Urinary bladder (tissue), 4 donors: ENCODE measurements around the gene RHEX. TPM values are rescaled to one million over a fixed set of nuclear protein-coding genes. Genes with fewer than 3 reads are reported as not detected.
"Not testable (repeated sequence)": the region's sequence is repeated elsewhere in the genome, so short reads cannot be mapped to it uniquely, and the experiment has no call there.

Experiments used
- DNase-seq: peaks from one replicate; pipeline ENCODE4 v3.0.0-alpha.2; 2015; ENCODE audit errors: extremely low spot score
- H3K27ac ChIP-seq: one replicate; pipeline ENCODE4 v1.5.1; 2013; ENCODE audit warnings: low read depth, mild to moderate bottlenecking, moderate library complexity
- H3K36me3 ChIP-seq: one replicate; pipeline ENCODE4 v1.6.1; 2013; ENCODE audit warnings: mild to moderate bottlenecking, moderate library complexity; ENCODE audit not compliant: insufficient read depth
- H3K4me1 ChIP-seq: one replicate; pipeline ENCODE4 v1.6.1; 2013; ENCODE audit warnings: mild to moderate bottlenecking, moderate library complexity; ENCODE audit not compliant: insufficient read depth
- H3K4me3 ChIP-seq: one replicate; pipeline ENCODE4 v1.5.1; 2013; ENCODE audit warnings: low read depth, low read length
- WGBS: extraction: QIAGEN DNeasy Blood & Tissue Kit; methylation state at CpG from one replicate; pipeline ENCODE4 v1.1.7; 2013; 5-methylcytosine and 5-hydroxymethylcytosine counted together
- polyA plus RNA-seq: library from polyadenylated mRNA; stranded (reverse); fragments of 200-250 nt; gene quantifications from one replicate; pipeline ENCODE4 v1.2.3, GENCODE V29; 2013
- total RNA-seq: library from RNA; depleted of rRNA; stranded (reverse); fragments of >200 nt; gene quantifications from one replicate; pipeline ENCODE4 v1.2.3, GENCODE V29; 2014
- donor health status: healthy with polysubstance abuse.
- donor health status: healthy.

RHEX gene
- total and polyA plus RNA-seq, 2 donors = 8.5 to 12.5 TPM

GRCh38 chr1:206039046-206039973 lies 13.7 kb upstream of the RHEX start:
- no peak overlapping the region for H3K4me3 ChIP-seq
- no peaks in the 10 kb centered on the region for H3K4me1 ChIP-seq
- no peak overlapping the region for H3K27ac ChIP-seq
- WGBS = 43% methylated on average over 7 of the region's 7 CpGs
- DNase-seq = no peak
- no peaks in the 10 kb centered on the region for H3K36me3 ChIP-seq

DNA sequence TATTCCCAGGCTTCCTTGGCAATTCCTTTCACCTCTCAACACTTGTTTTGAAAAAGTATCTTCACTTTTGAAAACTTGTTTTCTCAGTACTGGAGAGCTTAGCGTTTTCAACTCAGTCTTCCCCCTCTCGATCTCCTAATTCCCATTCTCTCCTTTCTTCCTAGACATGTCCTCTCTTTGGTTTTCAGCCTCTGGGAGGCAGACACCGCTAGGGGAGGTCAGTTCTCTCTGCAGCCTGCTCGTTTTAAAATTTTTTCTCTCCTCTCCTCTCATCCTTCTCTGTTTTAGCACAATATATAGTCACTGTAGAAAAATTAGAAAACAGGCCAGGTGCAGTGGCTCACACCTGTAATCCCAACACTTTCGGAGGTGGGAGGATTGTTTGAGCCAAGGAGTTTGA lies 12.6 kb upstream of the RHEX start:
- no peak for DNase-seq
- WGBS = 57% methylated on average over 5 of the region's 5 CpGs
- H3K4me1 ChIP-seq = no peaks in the 10 kb centered on the region
- H3K4me3 ChIP-seq = no peak overlapping the region
- H3K36me3 ChIP-seq = no peaks in the 10 kb centered on the region
- no peak overlapping the region for H3K27ac ChIP-seq

DNA sequence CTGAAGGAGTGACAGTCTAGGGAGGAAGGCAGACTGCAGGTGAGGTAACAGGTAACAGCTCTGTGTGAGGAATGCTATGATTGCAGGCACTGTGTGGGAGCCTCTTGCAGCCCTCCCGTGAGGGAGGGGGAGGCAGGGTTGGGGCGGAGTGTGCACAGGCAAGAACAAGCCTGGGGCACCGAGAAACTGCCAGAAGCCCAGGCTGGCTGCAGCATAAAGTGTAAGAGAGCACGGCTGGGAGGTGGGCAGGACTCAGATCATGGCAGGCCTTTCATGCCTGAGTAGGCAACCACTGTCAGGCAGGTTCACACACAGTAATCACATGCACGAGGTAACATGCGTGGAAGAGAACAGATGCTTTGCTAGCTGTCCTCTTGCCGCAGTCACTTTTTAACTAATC lies 11.3 kb upstream of the RHEX start:
- Histone ChIP-seq H3K36me3 (no peaks in the 10 kb centered on the region), H3K27ac (no peak overlapping the region), H3K4me3 (no peak overlapping the region), H3K4me1 (no peaks in the 10 kb centered on the region)
- 45% methylated on average over 7 of the region's 7 CpGs for WGBS
- DNase-seq = no peak

DNA sequence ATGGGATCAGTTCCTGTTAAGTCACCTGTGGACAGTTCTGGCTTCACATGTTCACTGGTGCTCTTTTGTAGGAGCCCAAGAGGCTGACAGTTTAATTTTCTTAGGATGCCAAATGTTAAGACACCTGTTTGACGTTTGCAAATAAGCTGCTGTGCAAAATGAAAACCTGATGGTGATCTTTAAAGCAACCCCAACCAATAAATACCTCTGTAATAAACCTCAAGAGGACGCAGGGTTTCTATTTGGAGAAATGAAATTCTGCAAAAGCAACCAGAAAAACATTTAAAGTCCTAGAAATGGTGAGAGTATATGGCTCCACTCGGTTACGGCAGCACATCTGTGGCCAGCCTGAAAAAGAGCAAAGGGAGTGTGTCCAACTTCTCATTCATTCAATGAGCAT lies 5.7 kb upstream of the RHEX start:
- Histone ChIP-seq H3K36me3 (peaks cover 1% of the 10 kb centered on the region), H3K27ac (no peak overlapping the region)
- 56% methylated on average over 4 of the region's 4 CpGs for WGBS

GRCh38 chr1:206048582-206048981 lies 4.4 kb upstream of the RHEX start:
- H3K4me3 ChIP-seq = no peak overlapping the region
- WGBS = 81% methylated on average over 6 of the region's 6 CpGs
- H3K36me3 ChIP-seq = peaks cover 1% of the 10 kb centered on the region
- H3K27ac ChIP-seq = no peak overlapping the region
- no peak for DNase-seq
- H3K4me1 ChIP-seq = no peaks in the 10 kb centered on the region

More for the DNA sequence above, 5.7 kb upstream of the RHEX start:
- DNase-seq = no peak
- H3K4me1 ChIP-seq = no peaks in the 10 kb centered on the region
- no peak overlapping the region for H3K4me3 ChIP-seq

GRCh38 chr1:206049293-206049692 lies 3.7 kb upstream of the RHEX start:
- Histone ChIP-seq H3K36me3 (peaks cover 1% of the 10 kb centered on the region), H3K4me3 (no peak overlapping the region), H3K27ac (no peak overlapping the region), H3K4me1 (no peaks in the 10 kb centered on the region)
- DNase-seq = no peak

DNA sequence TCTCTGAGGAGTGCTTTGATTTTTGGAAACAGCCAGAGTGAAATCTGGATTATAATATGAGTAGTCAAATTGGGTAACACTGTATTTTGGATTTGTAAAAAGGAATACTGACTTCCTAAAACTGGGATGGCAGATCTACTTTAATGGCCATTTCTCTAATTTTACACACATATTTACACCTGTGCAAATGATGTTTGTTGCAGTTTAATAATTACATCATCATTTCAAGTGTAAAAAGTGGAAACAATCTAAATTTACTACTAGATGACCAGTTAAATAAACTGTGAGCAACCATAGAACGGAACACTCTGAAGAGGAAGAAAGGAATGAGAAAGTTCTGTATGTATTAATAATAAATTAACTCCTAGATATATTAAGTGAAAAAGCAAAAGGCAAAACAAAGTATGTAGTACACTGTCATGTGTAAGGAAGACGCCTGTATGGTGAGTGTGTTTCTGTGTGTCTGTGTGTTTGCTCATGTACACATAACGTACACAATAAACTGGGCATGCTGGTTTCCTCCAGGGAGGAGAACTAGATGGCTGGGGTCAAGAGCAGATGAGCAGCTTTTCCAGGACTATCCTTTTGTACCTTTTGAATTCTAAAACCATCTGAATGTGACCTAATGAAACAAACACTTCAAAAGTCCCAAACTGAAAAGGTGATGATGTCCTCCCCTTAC lies 2.9 kb upstream of the RHEX start:
- no peak overlapping the region for H3K4me3 ChIP-seq
- H3K27ac ChIP-seq = no peak overlapping the region
- H3K36me3 ChIP-seq = peaks cover 1% of the 10 kb centered on the region
- H3K4me1 ChIP-seq = no peaks in the 10 kb centered on the region
- WGBS = 77% methylated on average over 3 of the region's 3 CpGs
- DNase-seq = no peak

DNA sequence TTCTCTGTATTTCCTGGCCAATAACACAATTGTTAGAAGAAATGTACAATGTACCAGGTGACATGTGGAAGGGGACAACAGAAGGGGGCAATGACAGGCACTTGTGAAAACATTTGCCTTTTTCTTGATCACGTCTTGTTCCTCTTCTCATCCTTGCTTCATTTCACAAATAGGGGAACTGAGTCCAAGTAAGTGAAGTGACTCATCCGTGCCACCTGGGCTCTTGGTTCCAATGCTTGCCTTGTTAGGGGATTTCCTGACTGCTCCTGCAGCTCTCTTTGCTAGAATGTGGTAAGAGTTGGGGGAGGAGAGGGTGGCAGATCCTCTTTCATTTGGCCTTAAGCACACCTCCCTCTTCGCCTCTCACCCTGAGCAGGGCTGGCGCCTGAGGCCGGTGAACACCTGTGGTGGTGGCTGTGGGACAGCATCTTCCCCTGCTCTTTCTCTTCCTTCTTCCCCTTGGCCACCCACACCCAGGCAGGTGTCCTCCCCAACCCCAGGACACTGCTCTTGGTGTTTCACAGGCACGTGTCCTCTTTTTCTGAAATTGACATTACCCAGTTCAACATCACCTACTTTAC lies 2.2 kb upstream of the RHEX start:
- H3K36me3 ChIP-seq = peaks cover 1% of the 10 kb centered on the region
- no peak overlapping the region for H3K4me3 ChIP-seq
- H3K4me1 ChIP-seq = no peaks in the 10 kb centered on the region
- WGBS = 72% methylated on average over 6 of the region's 6 CpGs
- DNase-seq = no peak
- H3K27ac ChIP-seq = no peak overlapping the region

DNA sequence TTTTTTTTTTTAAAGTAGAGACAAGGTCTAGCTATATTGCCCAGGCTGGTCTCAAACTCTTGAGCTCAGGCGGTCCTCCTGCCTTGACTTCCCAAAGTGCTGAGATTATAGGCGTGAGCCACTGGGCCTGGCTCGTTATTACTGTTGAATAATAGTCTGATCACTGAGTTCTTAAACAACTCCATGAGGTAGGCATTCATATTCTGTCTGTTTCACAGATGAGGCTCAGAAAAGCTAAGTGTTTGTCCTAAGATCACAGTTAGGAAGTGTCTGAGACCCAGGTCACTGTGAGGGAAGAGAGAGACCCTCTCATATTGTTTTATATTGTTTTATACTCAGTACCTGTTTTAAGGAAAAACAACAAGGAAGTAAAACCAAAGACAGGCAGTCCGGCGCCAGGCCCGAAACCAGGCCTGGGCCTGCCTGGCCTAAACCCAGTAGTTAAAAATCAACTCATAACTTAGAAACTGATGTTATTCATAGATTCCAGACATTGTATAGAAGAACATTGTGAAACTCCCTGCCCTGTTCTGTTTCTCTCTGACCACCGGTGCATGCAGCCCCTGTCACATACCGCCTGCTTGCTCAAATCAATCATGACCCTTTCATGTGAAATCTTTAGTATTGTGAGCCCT lies 625 bp upstream of the RHEX start:
- WGBS = 84% methylated on average over 6 of the region's 8 CpGs
- not testable (repeated sequence) for DNase-seq, H3K4me3 ChIP-seq, H3K4me1 ChIP-seq, H3K36me3 ChIP-seq
- H3K27ac ChIP-seq = peak overlapping the region; percentile 81

DNA sequence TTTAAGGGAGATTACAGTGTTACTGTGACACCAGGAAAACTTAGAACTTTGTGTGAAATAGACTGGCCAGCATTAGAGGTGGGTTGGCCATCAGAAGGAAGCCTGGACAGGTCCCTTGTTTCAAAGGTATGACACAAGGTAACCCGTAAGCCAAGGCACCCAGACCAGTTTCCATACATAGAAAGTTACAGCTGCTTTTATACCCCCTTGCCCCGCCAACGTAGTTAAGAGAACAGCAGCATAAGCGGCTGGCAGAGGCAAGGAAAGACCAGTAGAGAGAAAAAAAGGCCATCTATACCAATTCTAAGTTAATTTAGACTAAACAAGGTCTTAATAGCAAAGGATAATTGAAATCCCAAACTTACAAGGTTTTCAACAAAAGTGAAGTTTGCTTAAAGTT lies 643 bp downstream of the RHEX start:
- H3K27ac ChIP-seq, H3K4me1 ChIP-seq, H3K36me3 ChIP-seq, H3K4me3 ChIP-seq, DNase-seq: not testable (repeated sequence)
- 93% methylated on average over 4 of the region's 4 CpGs for WGBS

DNA sequence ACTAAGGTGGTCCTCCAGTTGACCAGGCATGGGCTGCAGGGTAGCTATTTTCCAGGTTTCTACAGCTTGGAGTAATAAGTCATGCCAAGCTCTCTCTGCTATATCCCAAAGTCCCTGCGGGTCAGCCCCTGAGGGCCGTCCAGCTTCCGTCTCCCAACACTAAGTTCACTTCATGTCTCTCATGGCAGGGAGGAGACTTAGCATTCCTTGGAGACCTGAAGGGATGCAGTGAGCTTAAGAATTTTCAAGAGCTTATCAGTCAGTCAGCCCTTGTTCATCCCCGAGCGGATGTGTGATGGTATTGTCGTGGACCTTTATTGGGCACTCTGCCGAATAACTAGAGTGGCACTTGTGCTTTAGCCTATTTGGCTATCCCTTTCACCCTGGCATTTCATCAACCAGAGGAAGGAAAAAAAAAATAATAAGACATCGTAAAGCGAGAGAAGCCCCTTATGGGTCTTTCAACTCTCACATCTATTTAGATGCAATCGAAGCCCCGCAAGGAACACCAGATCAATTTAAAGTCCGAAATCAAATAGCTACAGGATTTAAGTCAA lies 2.2 kb downstream of the RHEX start:
- not testable (repeated sequence) for DNase-seq, H3K27ac ChIP-seq, H3K4me1 ChIP-seq, H3K36me3 ChIP-seq, H3K4me3 ChIP-seq
- WGBS = 90% methylated on average over 12 of the region's 12 CpGs

- H3K4me3 ChIP-seq, DNase-seq, H3K27ac ChIP-seq, H3K4me1 ChIP-seq, H3K36me3 ChIP-seq: not testable (repeated sequence)
- WGBS = 93% methylated on average over 8 of the region's 8 CpGs
Observed at GRCh38 chr1:206055639-206056323, 2.8 kb downstream of the RHEX start.
